ENCODE results near the gene GFI1B.

GRCh38 chr9:132973166-132973565 lies 5.3 kb upstream of the GFI1B start:
- TF ChIP-seq, protein P1, sequence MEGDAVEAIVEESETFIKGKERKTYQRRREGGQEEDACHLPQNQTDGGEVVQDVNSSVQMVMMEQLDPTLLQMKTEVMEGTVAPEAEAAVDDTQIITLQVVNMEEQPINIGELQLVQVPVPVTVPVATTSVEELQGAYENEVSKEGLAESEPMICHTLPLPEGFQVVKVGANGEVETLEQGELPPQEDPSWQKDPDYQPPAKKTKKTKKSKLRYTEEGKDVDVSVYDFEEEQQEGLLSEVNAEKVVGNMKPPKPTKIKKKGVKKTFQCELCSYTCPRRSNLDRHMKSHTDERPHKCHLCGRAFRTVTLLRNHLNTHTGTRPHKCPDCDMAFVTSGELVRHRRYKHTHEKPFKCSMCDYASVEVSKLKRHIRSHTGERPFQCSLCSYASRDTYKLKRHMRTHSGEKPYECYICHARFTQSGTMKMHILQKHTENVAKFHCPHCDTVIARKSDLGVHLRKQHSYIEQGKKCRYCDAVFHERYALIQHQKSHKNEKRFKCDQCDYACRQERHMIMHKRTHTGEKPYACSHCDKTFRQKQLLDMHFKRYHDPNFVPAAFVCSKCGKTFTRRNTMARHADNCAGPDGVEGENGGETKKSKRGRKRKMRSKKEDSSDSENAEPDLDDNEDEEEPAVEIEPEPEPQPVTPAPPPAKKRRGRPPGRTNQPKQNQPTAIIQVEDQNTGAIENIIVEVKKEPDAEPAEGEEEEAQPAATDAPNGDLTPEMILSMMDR (IDR thresholded peaks at IDR 0.05; ENCODE audit: insufficient read depth, low read depth, low read length), result no peak
- no peak for TF ChIP-seq EZH2 (IDR thresholded peaks at IDR 0.05; ENCODE audit: insufficient read depth, low read length)
